ENCODE results near the gene MTRF1. TPM values are rescaled to one million over a fixed set of nuclear protein-coding genes. Genes with fewer than 3 reads are reported as not detected.

MTRF1 gene
- total RNA-seq, 1 experiment from 2014 or later, result 13.9 TPM

Other genes starting within 250 kb of the MTRF1 start
- gene ELF1, start 244.3 kb downstream of the MTRF1 start, total RNA-seq (2014; rRNA removed; shearing (Covaris generic)), result 19.4 and 21.5 TPM in 2 replicates
- gene WBP4, start 202.1 kb downstream of the MTRF1 start, total RNA-seq (2014; rRNA removed; shearing (Covaris generic)), result 9.5 and 11.5 TPM in 2 replicates
- gene KBTBD6, start 130.8 kb downstream of the MTRF1 start, total RNA-seq (2014; rRNA removed; shearing (Covaris generic)), result 9.0 and 9.2 TPM in 2 replicates
- gene KBTBD7, start 69.0 kb downstream of the MTRF1 start, total RNA-seq (2014; rRNA removed; shearing (Covaris generic)), result 3.9 and 4.4 TPM in 2 replicates
- gene NAA16, start 47.7 kb upstream of the MTRF1 start, total RNA-seq (2014; rRNA removed; shearing (Covaris generic)), result 6.4 and 12.0 TPM in 2 replicates
- gene RGCC, start 194.0 kb upstream of the MTRF1 start, total RNA-seq (2014; rRNA removed; shearing (Covaris generic)), result 0.36 and 0.88 TPM in 2 replicates

Data from RPMI7951 (cell line).